Ovary (tissue), 3 donors: ENCODE measurements around the gene HIF1AN.

Source experiments
- EP300 ChIP-seq: sonication (generic); formaldehyde crosslinking; IDR thresholded peaks from one replicate; pipeline ENCODE4 v1.6.1; 2017; ENCODE audit warnings: antibody characterized with exemption
- POLR2A ChIP-seq: fragments of 450-650 bp; IDR thresholded peaks from one replicate; pipeline ENCODE4 v1.6.1; 2017; ENCODE audit warnings: antibody characterized with exemption, mild to moderate bottlenecking, moderate library complexity
- TF ChIP-seq, protein P1 (sequence below), 3 donors: fragments of 450-650 bp in 2 of 3; fragments of 200-600 bp in 1 of 3; IDR thresholded peaks; one replicate each; pipeline versions ENCODE4 v1.5.1 to v1.8.0; 2016 to 2022; ENCODE audit warnings: antibody characterized with exemption in 3 of 3, mild to moderate bottlenecking in 1 of 3
- donor health status: DM: no; HTN: no; CAD: no.

DNA sequence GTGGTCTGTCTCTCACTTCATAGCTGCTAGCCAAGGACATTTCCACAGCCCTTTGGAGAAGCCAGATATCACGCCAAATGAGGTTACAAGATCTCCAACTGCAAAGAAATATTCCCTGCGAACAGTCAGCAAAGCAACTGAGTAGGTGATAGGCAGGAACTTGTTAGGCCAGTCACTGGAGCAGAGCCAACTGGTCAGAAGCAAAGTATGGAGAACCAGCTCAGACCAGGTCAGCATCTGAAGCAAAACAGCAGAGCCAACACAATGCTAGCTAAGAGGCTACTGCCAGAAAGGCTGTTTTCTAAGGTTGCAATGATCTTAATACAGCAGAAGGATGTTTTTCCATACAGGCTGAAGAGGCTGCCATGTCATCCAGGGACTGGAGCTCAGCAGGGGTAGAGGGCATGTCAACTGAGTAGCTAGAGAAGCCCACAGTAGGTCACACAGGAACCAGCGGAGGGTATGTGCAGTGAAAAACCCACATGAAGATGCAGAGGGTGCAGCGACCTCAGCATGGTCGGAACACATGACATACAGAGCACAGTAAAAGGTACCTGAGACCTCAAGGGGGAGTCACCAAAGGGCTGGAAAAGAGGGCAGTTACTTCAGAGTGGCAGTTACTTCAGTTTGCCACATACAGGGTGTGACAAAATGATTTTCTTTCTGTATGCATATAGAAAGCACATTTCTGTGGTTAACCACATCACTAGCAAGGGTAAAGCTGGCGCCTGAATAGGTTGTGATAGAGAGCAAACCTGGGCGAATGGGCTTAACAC is 25.0 kb upstream of the HIF1AN start:
- TF ChIP-seq, protein P1, sequence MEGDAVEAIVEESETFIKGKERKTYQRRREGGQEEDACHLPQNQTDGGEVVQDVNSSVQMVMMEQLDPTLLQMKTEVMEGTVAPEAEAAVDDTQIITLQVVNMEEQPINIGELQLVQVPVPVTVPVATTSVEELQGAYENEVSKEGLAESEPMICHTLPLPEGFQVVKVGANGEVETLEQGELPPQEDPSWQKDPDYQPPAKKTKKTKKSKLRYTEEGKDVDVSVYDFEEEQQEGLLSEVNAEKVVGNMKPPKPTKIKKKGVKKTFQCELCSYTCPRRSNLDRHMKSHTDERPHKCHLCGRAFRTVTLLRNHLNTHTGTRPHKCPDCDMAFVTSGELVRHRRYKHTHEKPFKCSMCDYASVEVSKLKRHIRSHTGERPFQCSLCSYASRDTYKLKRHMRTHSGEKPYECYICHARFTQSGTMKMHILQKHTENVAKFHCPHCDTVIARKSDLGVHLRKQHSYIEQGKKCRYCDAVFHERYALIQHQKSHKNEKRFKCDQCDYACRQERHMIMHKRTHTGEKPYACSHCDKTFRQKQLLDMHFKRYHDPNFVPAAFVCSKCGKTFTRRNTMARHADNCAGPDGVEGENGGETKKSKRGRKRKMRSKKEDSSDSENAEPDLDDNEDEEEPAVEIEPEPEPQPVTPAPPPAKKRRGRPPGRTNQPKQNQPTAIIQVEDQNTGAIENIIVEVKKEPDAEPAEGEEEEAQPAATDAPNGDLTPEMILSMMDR (IDR thresholded peaks at IDR 0.05), result no peak
- no peak for TF ChIP-seq POLR2A
- no peak for TF ChIP-seq EP300
